GM12878 (cell line): ENCODE measurements around the gene CXCL1. TPM values are rescaled to one million over a fixed set of nuclear protein-coding genes. Genes with fewer than 3 reads are reported as not detected.

Experiments used
- ATAC-seq: fragments of 200-7000 bp; cut with Tn5 transposase; 3 replicates; pipeline ENCODE4 v1.9.1; 2020; ENCODE audit warnings: mild to moderate bottlenecking, moderate library complexity
- BruUV-seq: library from RNA; stranded (reverse); fragments of 400-500 nt; replicated peaks from 2 replicates; lab custom pipeline; 2021; lab: Mats Ljungman, UMichigan
- CTCF ChIA-PET: fragments of 300-600 bp; sonication (Branson Sonifier 250); formaldehyde crosslinking; extraction: SDS; loops from one replicate; lab custom pipeline; 2021; ENCODE audit warnings: inconsistent platforms; lab: Yijun Ruan, JAX
- POLR2A ChIA-PET: fragments of 350-600 bp; formaldehyde crosslinking; extraction: SDS; loops from one replicate; lab custom pipeline; 2021; ENCODE audit warnings: inconsistent platforms; lab: Charles Lee
- RAD21 ChIA-PET: fragments of 300-600 bp; sonication (Branson Sonifier 250); formaldehyde crosslinking; loops from one replicate; lab custom pipeline; 2023; ENCODE audit warnings: antibody characterized with exemption; ENCODE audit not compliant: unreplicated experiment; lab: Charles Lee
- SMC1A ChIA-PET: fragments of 300-600 bp; sonication (Branson Sonifier 250); formaldehyde crosslinking; loops from one replicate; lab custom pipeline; 2023; ENCODE audit not compliant: unreplicated experiment, uncharacterized antibody; lab: Charles Lee
- DNase-seq: peaks from one replicate; pipeline ENCODE4 v3.0.0-alpha.2; 2011; ENCODE audit warnings: low read depth, low spot score
- FAIRE-seq: peaks from 3 replicates; lab custom pipeline; 2011; peaks lifted over from hg19 to GRCh38; lab: Jason Lieb, UNC
- H2AFZ ChIP-seq: 2 replicates; pipeline ENCODE4 v1.6.0; 2011; ENCODE audit warnings: low read depth, low read length, control low read depth; ENCODE audit not compliant: control insufficient read depth
- H3K27ac ChIP-seq: 2 replicates; pipeline ENCODE4 v1.5.1; 2011; ENCODE audit warnings: control low read depth; ENCODE audit not compliant: control insufficient read depth, insufficient read depth
- H3K27me3 ChIP-seq, 2 experiments: replicated peaks in 1 of 2; 2 replicates each; pipeline versions ENCODE4 v1.6.0 to v1.6.1; 2011; ENCODE audit warnings: low read length in 1 of 2; ENCODE audit not compliant: control insufficient read depth in 2 of 2, insufficient read depth in 2 of 2
- H3K36me3 ChIP-seq, 2 experiments: 2 replicates each; pipeline ENCODE4 v1.5.1; 2011; ENCODE audit warnings: low read length in 1 of 2; ENCODE audit not compliant: control insufficient read depth in 2 of 2, insufficient read depth in 2 of 2
- H3K4me1 ChIP-seq: 2 replicates; pipeline ENCODE4 v1.6.1; 2011; ENCODE audit warnings: mild to moderate bottlenecking, low read length, moderate library complexity, mixed read lengths; ENCODE audit not compliant: control insufficient read depth, insufficient read depth
- H3K4me2 ChIP-seq: 2 replicates; pipeline ENCODE4 v1.6.0; 2011; ENCODE audit warnings: control low read depth; ENCODE audit not compliant: control insufficient read depth, insufficient read depth
- H3K4me3 ChIP-seq: fragments of 200-600 bp; sonication (generic); 2 replicates; pipeline ENCODE4 v1.5.1; 2016
- H3K79me2 ChIP-seq: 2 replicates; pipeline ENCODE4 v1.6.0; 2011; ENCODE audit warnings: low read length; ENCODE audit not compliant: control insufficient read depth, insufficient read depth
- H3K9ac ChIP-seq: 2 replicates; pipeline ENCODE4 v1.8.0; 2011; ENCODE audit warnings: low read length, control low read depth, mixed read lengths; ENCODE audit not compliant: control insufficient read depth, insufficient read depth
- H3K9me3 ChIP-seq: replicated peaks from 3 replicates; pipeline ENCODE4 v1.5.1; 2011; ENCODE audit warnings: mild to moderate bottlenecking, low read length; ENCODE audit not compliant: control insufficient read depth, insufficient read depth
- H4K20me1 ChIP-seq: 2 replicates; pipeline ENCODE4 v1.6.0; 2011; ENCODE audit not compliant: control insufficient read depth, insufficient read depth
- BMI1 ChIP-seq: fragments of 450-650 bp; IDR thresholded peaks from 2 replicates; pipeline ENCODE4 v1.6.1; 2016; ENCODE audit warnings: mild to moderate bottlenecking, moderate library complexity, borderline replicate concordance
- CREB1 ChIP-seq: IDR thresholded peaks from 2 replicates; pipeline ENCODE4 v1.6.1; 2012; ENCODE audit warnings: low read depth, mild to moderate bottlenecking, inconsistent platforms
- EGR1 ChIP-seq, 2 experiments: IDR thresholded peaks; 1 replicate in 1 of 2; 2 replicates in 1 of 2; pipeline ENCODE4 v1.6.1; 2011 to 2012; ENCODE audit warnings: low read depth in 2 of 2, low read length in 2 of 2, borderline replicate concordance in 1 of 2, mild to moderate bottlenecking in 1 of 2, moderate library complexity in 1 of 2
- HDGF ChIP-seq: fragments of 450-650 bp; IDR thresholded peaks from 2 replicates; pipeline ENCODE4 v1.6.1; 2016; ENCODE audit warnings: antibody characterized with exemption
- MLLT1 ChIP-seq: fragments of 450-650 bp; IDR thresholded peaks from 2 replicates; pipeline ENCODE4 v1.6.1; 2016; ENCODE audit warnings: mild to moderate bottlenecking
- MTA3 ChIP-seq: IDR thresholded peaks from 2 replicates; pipeline ENCODE4 v1.6.1; 2012; ENCODE audit warnings: low read length, inconsistent platforms, borderline replicate concordance
- POLR2AphosphoS2 ChIP-seq: IDR thresholded peaks from 2 replicates; pipeline ENCODE4 v1.6.1; 2011; ENCODE audit warnings: low read depth, mild to moderate bottlenecking, low read length, improper control_type of control experiment, moderate library complexity
- TCF7 ChIP-seq: IDR thresholded peaks from 2 replicates; pipeline ENCODE4 v1.6.1; 2014; ENCODE audit warnings: antibody characterized with exemption, borderline replicate concordance
- WGBS: methylation state at CpG from one replicate; pipeline ENCODE4 v1.1.6; 2016; ENCODE audit warnings: low lambda C conversion rate; ENCODE audit not compliant: insufficient replicate concordance, insufficient coverage; ENCODE audit errors: missing lambda C conversion rate; 5-methylcytosine and 5-hydroxymethylcytosine counted together
- in situ Hi-C: fragments of 300-500 bp; cut with MboI; formaldehyde crosslinking; loops from 9 replicates; pipeline ENCODE4 v1.14.3; 2018; ENCODE audit warnings: mixed read lengths
- intact Hi-C: fragments of 100-400 bp; cut with micrococcal nuclease; formaldehyde crosslinking; loops from one replicate; pipeline ENCODE4 v1.14.2; 2022; ENCODE audit not compliant: unreplicated experiment
- polyA plus RNA-seq, 11 experiments: library from polyadenylated mRNA; depleted of rRNA in 4 of 11; unstranded in 6 of 11; stranded (reverse) in 5 of 11; fragments of >200 nt; fragmentation: Nextera tagmentation in 4 of 11; fragmentation: Illumina TruSeq in 1 of 11; extraction: Ambion mirVana in 4 of 11; extraction: Trizol in 1 of 11; gene quantifications; 1 replicate in 1 of 11; 2 replicates in 10 of 11; pipeline versions ENCODE4 v1.2.1 to v1.2.3, GENCODE V29; 2011 to 2016; ENCODE audit warnings: inconsistent platforms in 2 of 11, missing spikeins in 2 of 11, low read depth in 1 of 11
- total RNA-seq, 4 experiments: library from RNA; depleted of rRNA in 3 of 4; stranded (reverse); fragments of >200 nt in 3 of 4; fragmentation: Illumina TruSeq in 1 of 4; extraction: Trizol in 1 of 4; gene quantifications; 2 replicates each; pipeline versions ENCODE4 v1.2.1 to v1.2.3, GENCODE V29; 2013 to 2021

Gene CXCL1
- total and polyA plus RNA-seq, 10 of the 15 experiments (the other 5 are each of a cell fraction or from before 2014, with no cell fraction given), result not detected

GRCh38 chr4:73839715-73840114 lies 29.5 kb upstream of the CXCL1 start:
- Histone ChIP-seq H3K4me2 (no peak overlapping the region), H3K4me3 (no peak overlapping the region), H3K4me1 (no peaks in the 10 kb centered on the region), H4K20me1 (no peaks in the 10 kb centered on the region), H3K27ac (no peak overlapping the region), H2AFZ (no peak overlapping the region), H3K27me3 (peaks cover 0 to 3% of the 10 kb centered on the region in 2 experiments; a peak in 3 of 4 replicates), H3K36me3 (no peaks in the 10 kb centered on the region), H3K79me2 (no peaks in the 10 kb centered on the region), H3K9ac (no peak overlapping the region), H3K9me3 (no peaks in the 10 kb centered on the region)
- ATAC-seq (no peak), FAIRE-seq (no peak), DNase-seq (no peak)
- intact Hi-C loops (no loop called here), in situ Hi-C loops (no loop called here)
- TF ChIP-seq MTA3 (no peak), TCF7 (no peak), EGR1 (IDR thresholded peaks at IDR 0.05; ENCODE audit: borderline replicate concordance in 1 of 2, low read depth in 2 of 2, low read length in 2 of 2) (no peak), MLLT1 (no peak), CREB1 (no peak), POLR2AphosphoS2 (no peak), HDGF (no peak), BMI1 (no peak)
- BruUV-seq, result no TSS peak
- ChIA-PET POLR2A (no interaction called here), RAD21 (interaction anchor here (0.6 kb wide), 1 partner anchor 128 kb away, joined by 3 read pairs; no protein-coding TSS in a partner anchor), SMC1A (no interaction called here), CTCF (no interaction called here)
- 57% methylated on average over 3 of the region's 3 CpGs for WGBS
